HG02678 (cell line): ENCODE measurements around the gene SRRM2.

Experiments used
- ATAC-seq: cut with Tn5 transposase; IDR thresholded peaks from one replicate; pipeline ENCODE4 v1.9.1; 2021; ENCODE audit warnings: mild to moderate bottlenecking, moderate library complexity; ENCODE audit not compliant: unreplicated experiment

Gene SRRM2

GRCh38 chr16:2752035-2752849 lies at the start of gene SRRM2:
SRRM2 (plus strand) TSS chr16:2752638; CDS start chr16:2756365, 3,727 bp downstream.
- peak; percentile 78 for ATAC-seq

- no peak for ATAC-seq
Observed at GRCh38 chr16:2702871-2703745, 49.3 kb upstream of the SRRM2 start.

GRCh38 chr16:2704166-2704982 lies 48.1 kb upstream of the SRRM2 start:
- ATAC-seq: no peak

- no peak for ATAC-seq
Observed at GRCh38 chr16:2704983-2705275, 47.5 kb upstream of the SRRM2 start.

- no peak for ATAC-seq
Observed at GRCh38 chr16:2705351-2705750, 47.1 kb upstream of the SRRM2 start.

GRCh38 chr16:2706085-2706484 lies 46.4 kb upstream of the SRRM2 start:
- no peak for ATAC-seq

- no peak for ATAC-seq
Observed at GRCh38 chr16:2706611-2707311, 45.7 kb upstream of the SRRM2 start.

GRCh38 chr16:2707368-2708289 lies 44.8 kb upstream of the SRRM2 start:
- ATAC-seq: no peak

GRCh38 chr16:2708290-2708639 lies 44.2 kb upstream of the SRRM2 start:
- ATAC-seq: no peak

GRCh38 chr16:2708955-2709587 lies 43.4 kb upstream of the SRRM2 start:
- no peak for ATAC-seq

GRCh38 chr16:2709588-2709984 lies 42.9 kb upstream of the SRRM2 start:
- no peak for ATAC-seq

GRCh38 chr16:2710021-2710710 lies 42.3 kb upstream of the SRRM2 start:
- no peak for ATAC-seq

GRCh38 chr16:2710711-2711231 lies 41.7 kb upstream of the SRRM2 start:
- ATAC-seq: no peak

- ATAC-seq: no peak
Observed at GRCh38 chr16:2711370-2712062, 40.9 kb upstream of the SRRM2 start.

GRCh38 chr16:2712063-2712441 lies 40.4 kb upstream of the SRRM2 start:
- no peak for ATAC-seq

GRCh38 chr16:2712546-2712945 lies 39.9 kb upstream of the SRRM2 start:
- ATAC-seq: no peak

GRCh38 chr16:2713523-2713922 lies 38.9 kb upstream of the SRRM2 start:
- no peak for ATAC-seq
